Measurements from ENCODE around the gene OR1F1. TPM values are rescaled to one million over a fixed set of nuclear protein-coding genes. Genes with fewer than 3 reads are reported as not detected.

Gene OR1F1
- total and polyA plus RNA-seq, 9 of the 15 experiments (the other 6 are each of a cell fraction or from before 2014, with no cell fraction given), result 0.15 to 0.61 (median 0.35) TPM; not detected in 3

DNA sequence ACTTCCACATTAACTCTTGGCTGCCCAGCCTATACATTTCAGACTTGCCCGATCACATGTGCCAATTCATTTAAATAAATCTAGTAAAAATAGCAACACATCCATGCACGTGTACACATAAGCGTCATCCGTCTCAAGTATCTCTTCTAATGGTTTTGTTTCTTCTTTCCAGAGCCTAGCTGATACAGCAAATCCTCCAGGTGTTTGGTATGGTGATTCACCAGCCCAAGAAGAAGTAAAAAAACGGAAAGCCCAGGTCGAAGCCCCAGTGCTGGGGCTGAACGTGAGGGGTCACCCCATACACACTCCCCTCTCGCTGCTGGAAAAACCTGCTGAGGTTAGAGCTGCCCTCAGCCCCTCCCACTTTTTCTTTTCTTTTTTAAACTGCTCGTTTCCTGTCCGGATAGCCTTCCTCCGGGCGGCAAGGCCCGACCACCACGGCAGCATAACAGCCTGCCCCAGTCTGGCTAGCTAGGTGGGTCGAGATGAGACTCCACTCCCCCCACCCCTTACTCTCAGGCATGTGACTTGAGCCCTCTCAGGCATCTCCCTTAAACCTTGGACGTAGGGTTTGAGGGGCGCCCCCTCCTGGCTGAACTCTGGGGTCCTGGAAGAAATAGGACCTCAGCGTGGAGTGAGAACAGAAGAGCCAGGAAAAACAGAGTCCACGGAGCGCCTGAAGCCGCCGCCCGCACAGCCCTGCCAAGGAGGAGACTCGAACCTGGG, 13.9 kb upstream of the OR1F1 start (continued):
- TF ChIP-seq KLF13 (tag; IDR thresholded peaks at IDR 0.05; ENCODE audit: borderline replicate concordance, low read depth) (peak; percentile 80), ZNF212 (CRISPR knock-in tag; IDR thresholded peaks at IDR 0.05) (no peak), NCOA4 (IDR thresholded peaks at IDR 0.05; ENCODE audit: partially characterized antibody) (no peak), CSDE1 (IDR thresholded peaks at IDR 0.05) (no peak), BRCA1 (IDR thresholded peaks at IDR 0.05) (no peak), BRCA1 (CRISPR knock-in tag; IDR thresholded peaks at IDR 0.05) (no peak), ZNF384 (IDR thresholded peaks at IDR 0.05; ENCODE audit: low read depth, low read length) (no peak), ZNF311 (CRISPR knock-in tag; IDR thresholded peaks at IDR 0.05) (no peak), RBM17 (IDR thresholded peaks at IDR 0.05; ENCODE audit: borderline replicate concordance, low read depth, low read length) (no peak), EGR1 (conservative IDR thresholded peaks at IDR 0.05) (no peak), FOXJ3 (CRISPR knock-in tag; IDR thresholded peaks at IDR 0.05) (no peak), HNRNPLL (IDR thresholded peaks at IDR 0.05; ENCODE audit: low read depth, low read length, poor library complexity, severe bottlenecking) (no peak), TBL1XR1 (IDR thresholded peaks at IDR 0.05; ENCODE audit: low read length in 2 of 2) (no peak), SRSF3 (IDR thresholded peaks at IDR 0.05; ENCODE audit: insufficient read depth, low read length) (no peak), BCOR (IDR thresholded peaks at IDR 0.05) (no peak), ZNF165 (CRISPR knock-in tag; IDR thresholded peaks at IDR 0.05; ENCODE audit: borderline replicate concordance) (no peak), ADNP (tag; IDR thresholded peaks at IDR 0.05) (0 out of 2 replicates have a peak, but pooled peaks have one; percentile 63), SMARCB1 (IDR thresholded peaks at IDR 0.05; ENCODE audit: insufficient read length, low read depth) (no peak), DMBX1 (CRISPR knock-in tag; IDR thresholded peaks at IDR 0.05; ENCODE audit: borderline replicate concordance) (no peak), PHB (CRISPR knock-in tag; IDR thresholded peaks at IDR 0.05) (no peak), ARNT (IDR thresholded peaks at IDR 0.05) (no peak)
- TF ChIP-seq, protein P1, sequence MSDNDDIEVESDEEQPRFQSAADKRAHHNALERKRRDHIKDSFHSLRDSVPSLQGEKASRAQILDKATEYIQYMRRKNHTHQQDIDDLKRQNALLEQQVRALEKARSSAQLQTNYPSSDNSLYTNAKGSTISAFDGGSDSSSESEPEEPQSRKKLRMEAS (CRISPR knock-in tag; IDR thresholded peaks at IDR 0.05), result no peak
- TF ChIP-seq, protein P2, sequence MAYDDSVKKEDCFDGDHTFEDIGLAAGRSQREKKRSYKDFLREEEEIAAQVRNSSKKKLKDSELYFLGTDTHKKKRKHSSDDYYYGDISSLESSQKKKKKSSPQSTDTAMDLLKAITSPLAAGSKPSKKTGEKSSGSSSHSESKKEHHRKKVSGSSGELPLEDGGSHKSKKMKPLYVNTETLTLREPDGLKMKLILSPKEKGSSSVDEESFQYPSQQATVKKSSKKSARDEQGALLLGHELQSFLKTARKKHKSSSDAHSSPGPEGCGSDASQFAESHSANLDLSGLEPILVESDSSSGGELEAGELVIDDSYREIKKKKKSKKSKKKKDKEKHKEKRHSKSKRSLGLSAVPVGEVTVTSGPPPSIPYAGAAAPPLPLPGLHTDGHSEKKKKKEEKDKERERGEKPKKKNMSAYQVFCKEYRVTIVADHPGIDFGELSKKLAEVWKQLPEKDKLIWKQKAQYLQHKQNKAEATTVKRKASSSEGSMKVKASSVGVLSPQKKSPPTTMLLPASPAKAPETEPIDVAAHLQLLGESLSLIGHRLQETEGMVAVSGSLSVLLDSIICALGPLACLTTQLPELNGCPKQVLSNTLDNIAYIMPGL (CRISPR knock-in tag; IDR thresholded peaks at IDR 0.05), result no peak
- TF ChIP-seq, protein P3, sequence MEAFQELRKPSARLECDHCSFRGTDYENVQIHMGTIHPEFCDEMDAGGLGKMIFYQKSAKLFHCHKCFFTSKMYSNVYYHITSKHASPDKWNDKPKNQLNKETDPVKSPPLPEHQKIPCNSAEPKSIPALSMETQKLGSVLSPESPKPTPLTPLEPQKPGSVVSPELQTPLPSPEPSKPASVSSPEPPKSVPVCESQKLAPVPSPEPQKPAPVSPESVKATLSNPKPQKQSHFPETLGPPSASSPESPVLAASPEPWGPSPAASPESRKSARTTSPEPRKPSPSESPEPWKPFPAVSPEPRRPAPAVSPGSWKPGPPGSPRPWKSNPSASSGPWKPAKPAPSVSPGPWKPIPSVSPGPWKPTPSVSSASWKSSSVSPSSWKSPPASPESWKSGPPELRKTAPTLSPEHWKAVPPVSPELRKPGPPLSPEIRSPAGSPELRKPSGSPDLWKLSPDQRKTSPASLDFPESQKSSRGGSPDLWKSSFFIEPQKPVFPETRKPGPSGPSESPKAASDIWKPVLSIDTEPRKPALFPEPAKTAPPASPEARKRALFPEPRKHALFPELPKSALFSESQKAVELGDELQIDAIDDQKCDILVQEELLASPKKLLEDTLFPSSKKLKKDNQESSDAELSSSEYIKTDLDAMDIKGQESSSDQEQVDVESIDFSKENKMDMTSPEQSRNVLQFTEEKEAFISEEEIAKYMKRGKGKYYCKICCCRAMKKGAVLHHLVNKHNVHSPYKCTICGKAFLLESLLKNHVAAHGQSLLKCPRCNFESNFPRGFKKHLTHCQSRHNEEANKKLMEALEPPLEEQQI (IDR thresholded peaks at IDR 0.05), result no peak
